ENCODE measurements around the gene RHEBL1. TPM values are rescaled to one million over a fixed set of nuclear protein-coding genes. Genes with fewer than 3 reads are reported as not detected.
A peak's percentile ranks its signal among the peaks of the same experiment; 100 is the strongest.

RHEBL1 gene
- total and polyA plus RNA-seq, 2 of the 4 experiments (the other 2 are of a cell fraction): 0.62 to 0.72 TPM

DNA sequence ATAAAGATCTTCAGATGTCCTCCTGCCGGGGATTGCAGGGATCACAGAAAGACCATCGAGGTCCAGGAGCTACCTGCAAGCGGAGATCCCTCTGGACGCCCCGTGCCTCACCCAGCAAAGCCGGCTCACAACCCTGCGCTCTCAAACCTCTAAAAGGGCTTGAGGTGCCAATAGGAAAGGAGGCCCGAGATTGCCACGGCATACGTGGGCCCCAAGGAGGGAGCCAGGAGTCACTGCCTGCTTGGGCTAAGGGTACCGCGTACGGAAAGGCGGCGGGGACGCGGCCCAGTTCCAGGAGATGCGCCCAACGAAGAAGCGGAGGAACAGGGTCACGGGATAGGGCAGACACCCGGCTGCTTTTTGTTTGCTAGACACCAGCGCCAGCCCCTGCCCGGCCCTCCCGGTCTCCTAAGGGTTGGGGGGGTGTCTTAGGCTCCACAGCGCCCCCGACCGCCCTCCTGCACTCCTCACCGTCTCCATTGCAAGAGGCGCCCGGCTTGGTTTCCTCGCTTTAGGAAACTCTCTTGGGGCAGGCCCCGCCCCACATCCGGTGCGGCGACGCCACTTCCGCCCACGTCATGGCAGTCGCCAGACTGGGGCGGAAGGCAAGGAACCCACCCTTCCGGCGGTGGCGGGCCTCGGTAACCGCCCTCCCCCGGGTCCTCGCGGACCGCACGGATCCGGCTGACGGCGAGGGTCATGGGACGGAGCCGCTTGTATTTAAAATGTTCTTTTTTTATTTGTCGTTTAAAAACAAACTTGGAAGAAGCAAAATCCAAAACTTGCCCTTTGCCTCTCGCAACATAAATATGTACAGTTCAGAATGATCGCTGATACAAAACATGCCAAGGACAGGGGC lies 51.3 kb downstream of the RHEBL1 start, which contains the start of gene PRKAG1:
Gene PRKAG1, minus strand, starts transcription at position 516 of the 859 bp plus-strand sequence. Its CDS starts 36 bp downstream, at position 480.
- peak within 1 kb of the TSS; percentile 93 for H2AK9ac ChIP-seq (replicated peaks; ENCODE audit: low read depth, low read length, poor library complexity)
- WGBS, 2 experiments (ENCODE audit: extremely low coverage in 2 of 2, insufficient read length in 1 of 2): 0% methylated on average over 12 of the region's 59 CpGs; no CpG with 5 or more reads in 1 of the 2 experiments
- peaks cover 4% of the 10 kb centered on the region for H3K9me1 ChIP-seq (ENCODE audit: insufficient read depth, low read length)
- peak within 1 kb of the TSS; percentile 57; the same call in 1 of the 3 replicates for H2BK15ac ChIP-seq (ENCODE audit: low read depth, low read length)
- peaks cover 3% of the 10 kb centered on the region for H3K4me1 ChIP-seq (ENCODE audit: control insufficient read depth, insufficient read depth, low read length)
- peak; percentile 86 for ATAC-seq (ENCODE audit: low read depth)
- peak; percentile 97 for DNase-seq
- H2AK5ac ChIP-seq (ENCODE audit: low read depth, low read length): peak within 1 kb of the TSS; percentile 98
- 0 out of 2 replicates have a peak within 1 kb of the TSS, but pooled peaks have one; percentile 22 for H2BK20ac ChIP-seq (ENCODE audit: low read depth, low read length)
- ChIA-PET CTCF (interaction anchor here (0.6 to 1.0 kb wide), 2 partner anchors 10 to 12 kb away, joined by 3 to 5 read pairs; no protein-coding TSS in a partner anchor), POLR2A (ENCODE audit: unreplicated experiment) (no interaction called here)
- H3K23ac ChIP-seq (ENCODE audit: low read depth, low read length): peak within 1 kb of the TSS; percentile 94
- H3K27ac ChIP-seq (ENCODE audit: insufficient read depth, low read length): peak within 1 kb of the TSS; percentile 92
- peak within 1 kb of the TSS; percentile 93 for H2BK5ac ChIP-seq (ENCODE audit: low read depth, low read length, poor library complexity, severe bottlenecking)
- BruUV-seq (replicated peaks): no TSS peak
- H3K36me3 ChIP-seq (ENCODE audit: control insufficient read depth, insufficient read depth, low read length): peaks cover 25% of the 10 kb centered on the region
- H4K8ac ChIP-seq (ENCODE audit: low read depth in 2 of 2, low read length in 2 of 2): peak within 1 kb of the TSS; percentile 100
- H2AFZ ChIP-seq (replicated peaks; ENCODE audit: low read length, poor library complexity): peak within 1 kb of the TSS; percentile 93
- H3K9ac ChIP-seq (ENCODE audit: low read depth, low read length): peak within 1 kb of the TSS; percentile 91
- H4K5ac ChIP-seq (ENCODE audit: low read depth, low read length): peak within 1 kb of the TSS; percentile 97
- peaks cover 31 to 49% of the 10 kb centered on the region in 2 experiments for H3K79me1 ChIP-seq (ENCODE audit: low read depth in 1 of 2, low read length in 2 of 2)
- peak within 1 kb of the TSS; percentile 54; the same call in 1 of the 2 replicates for H2BK120ac ChIP-seq (ENCODE audit: low read depth, low read length)
- intact Hi-C loops (cut with micrococcal nuclease) (no loop called here), in situ Hi-C loops (cut with MboI; ENCODE audit: low sequenced_read_pairs) (no loop called here), dilution Hi-C loops (cut with HindIII; ENCODE audit: low sequenced_read_pairs, unreplicated experiment) (no loop called here)
- H3K27me3 ChIP-seq (ENCODE audit: control insufficient read depth, insufficient read depth, low read length): no peaks in the 10 kb centered on the region
- H4K20me1 ChIP-seq (ENCODE audit: insufficient read depth, low read length): peaks cover 8% of the 10 kb centered on the region; the same call in 1 of the 2 replicates
- peak within 1 kb of the TSS; percentile 65 for H3K18ac ChIP-seq (ENCODE audit: low read depth, low read length)
- H3K4me3 ChIP-seq (ENCODE audit: insufficient read depth, low read depth, low read length): peak within 1 kb of the TSS; percentile 71
- H3K14ac ChIP-seq (replicated peaks; ENCODE audit: low read depth, low read length): peak within 1 kb of the TSS; percentile 97
- peak within 1 kb of the TSS; percentile 93 for H3K4me2 ChIP-seq (ENCODE audit: low read depth, low read length)
- no peaks in the 10 kb centered on the region for H3K9me3 ChIP-seq (ENCODE audit: control insufficient read depth, insufficient read depth, low read length)
- peak within 1 kb of the TSS; percentile 98 for H4K91ac ChIP-seq (ENCODE audit: insufficient read depth, low read depth, low read length)
- peak within 1 kb of the TSS; percentile 99 for H3K4ac ChIP-seq (ENCODE audit: low read depth, low read length)
- H3K56ac ChIP-seq (ENCODE audit: extremely low read depth, insufficient read depth, low read length): peak within 1 kb of the TSS; percentile 88
- TF ChIP-seq NFE2L2 (IDR thresholded peaks at IDR 0.05; ENCODE audit: low read depth, low read length) (no peak), MAZ (IDR thresholded peaks at IDR 0.05; ENCODE audit: borderline replicate concordance, low read depth, low read length) (peak; percentile 88), MAFK (IDR thresholded peaks at IDR 0.05; ENCODE audit: low read depth, low read length) (no peak), CHD1 (IDR thresholded peaks at IDR 0.05; ENCODE audit: low read depth, low read length) (0 out of 2 replicates have a peak, but pooled peaks have one; percentile 69), CEBPB (IDR thresholded peaks at IDR 0.05; ENCODE audit: low read depth, low read length) (peak; percentile 36; the same call in 1 of the 2 replicates), RFX5 (IDR thresholded peaks at IDR 0.05; ENCODE audit: low read depth, low read length) (no peak), RCOR1 (IDR thresholded peaks at IDR 0.05; ENCODE audit: insufficient replicate concordance, low read length) (no peak), RAD21 (IDR thresholded peaks at IDR 0.05; ENCODE audit: low read length) (0 out of 2 replicates have a peak, but pooled peaks have one; percentile 16), SMC3 (IDR thresholded peaks at IDR 0.05; ENCODE audit: low read depth, low read length) (no peak), FOS (IDR thresholded peaks at IDR 0.05; ENCODE audit: low read depth, low read length) (no peak), MXI1 (IDR thresholded peaks at IDR 0.05; ENCODE audit: borderline replicate concordance, low read depth, low read length) (no peak; the same call in 1 of the 2 replicates), BHLHE40 (IDR thresholded peaks at IDR 0.05; ENCODE audit: low read depth, low read length) (no peak), POLR2A (IDR thresholded peaks at IDR 0.05; ENCODE audit: low read depth, low read length) (peak; percentile 97)
- TF ChIP-seq, protein P1, sequence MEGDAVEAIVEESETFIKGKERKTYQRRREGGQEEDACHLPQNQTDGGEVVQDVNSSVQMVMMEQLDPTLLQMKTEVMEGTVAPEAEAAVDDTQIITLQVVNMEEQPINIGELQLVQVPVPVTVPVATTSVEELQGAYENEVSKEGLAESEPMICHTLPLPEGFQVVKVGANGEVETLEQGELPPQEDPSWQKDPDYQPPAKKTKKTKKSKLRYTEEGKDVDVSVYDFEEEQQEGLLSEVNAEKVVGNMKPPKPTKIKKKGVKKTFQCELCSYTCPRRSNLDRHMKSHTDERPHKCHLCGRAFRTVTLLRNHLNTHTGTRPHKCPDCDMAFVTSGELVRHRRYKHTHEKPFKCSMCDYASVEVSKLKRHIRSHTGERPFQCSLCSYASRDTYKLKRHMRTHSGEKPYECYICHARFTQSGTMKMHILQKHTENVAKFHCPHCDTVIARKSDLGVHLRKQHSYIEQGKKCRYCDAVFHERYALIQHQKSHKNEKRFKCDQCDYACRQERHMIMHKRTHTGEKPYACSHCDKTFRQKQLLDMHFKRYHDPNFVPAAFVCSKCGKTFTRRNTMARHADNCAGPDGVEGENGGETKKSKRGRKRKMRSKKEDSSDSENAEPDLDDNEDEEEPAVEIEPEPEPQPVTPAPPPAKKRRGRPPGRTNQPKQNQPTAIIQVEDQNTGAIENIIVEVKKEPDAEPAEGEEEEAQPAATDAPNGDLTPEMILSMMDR (conservative IDR thresholded peaks at IDR 0.05; ENCODE audit: low read depth, low read length): peak; percentile 71
- TF ChIP-seq, protein P2, sequence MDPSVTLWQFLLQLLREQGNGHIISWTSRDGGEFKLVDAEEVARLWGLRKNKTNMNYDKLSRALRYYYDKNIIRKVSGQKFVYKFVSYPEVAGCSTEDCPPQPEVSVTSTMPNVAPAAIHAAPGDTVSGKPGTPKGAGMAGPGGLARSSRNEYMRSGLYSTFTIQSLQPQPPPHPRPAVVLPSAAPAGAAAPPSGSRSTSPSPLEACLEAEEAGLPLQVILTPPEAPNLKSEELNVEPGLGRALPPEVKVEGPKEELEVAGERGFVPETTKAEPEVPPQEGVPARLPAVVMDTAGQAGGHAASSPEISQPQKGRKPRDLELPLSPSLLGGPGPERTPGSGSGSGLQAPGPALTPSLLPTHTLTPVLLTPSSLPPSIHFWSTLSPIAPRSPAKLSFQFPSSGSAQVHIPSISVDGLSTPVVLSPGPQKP (IDR thresholded peaks at IDR 0.05; ENCODE audit: borderline replicate concordance, low read depth, low read length): no peak

Measured in IMR-90 (cell line).